Activated CD4-positive, alpha-beta T cell treated with anti-CD3 and anti-CD28 coated beads, Interleukin-2, amount 50 U/mL, for 48 hours (primary cell): ENCODE results near the gene PAQR3.

Source experiments
- DNase-seq, 2 experiments: peaks; one replicate each; pipeline ENCODE4 v3.0.0-alpha.2; 2020

PAQR3 gene

GRCh38 chr4:78938868-78939666, at the start of gene PAQR3:
PAQR3 (minus strand) TSS chr4:78939438; CDS start chr4:78939224, 214 bp downstream.
- DNase-seq: peak; percentile 82 to 85

- no peak for DNase-seq
Measured at GRCh38 chr4:78987683-78988082, 48.4 kb upstream of the PAQR3 start.

GRCh38 chr4:78984593-78984992, 45.4 kb upstream of the PAQR3 start:
- DNase-seq: no peak

GRCh38 chr4:78975865-78976264, 36.6 kb upstream of the PAQR3 start:
- no peak for DNase-seq

GRCh38 chr4:78971776-78972175, 32.5 kb upstream of the PAQR3 start:
- no peak for DNase-seq

GRCh38 chr4:78971326-78971725, 32.1 kb upstream of the PAQR3 start:
- DNase-seq: no peak

- no peak for DNase-seq
Measured at GRCh38 chr4:78962597-78963115, 23.4 kb upstream of the PAQR3 start.

- DNase-seq: no peak
Measured at GRCh38 chr4:78960926-78961325, 21.7 kb upstream of the PAQR3 start.

- no peak for DNase-seq
Measured at GRCh38 chr4:78956975-78957374, 17.7 kb upstream of the PAQR3 start.

- no peak for DNase-seq
Measured at GRCh38 chr4:78953769-78954666, 14.8 kb upstream of the PAQR3 start.

- DNase-seq: no peak
Measured at GRCh38 chr4:78953231-78953630, 14.0 kb upstream of the PAQR3 start.

- DNase-seq: peak in 1 of 2 experiments; percentile 23
Measured at GRCh38 chr4:78951862-78952472, 12.7 kb upstream of the PAQR3 start.

GRCh38 chr4:78949735-78950134, 10.5 kb upstream of the PAQR3 start:
- no peak for DNase-seq

GRCh38 chr4:78945651-78946179, 6.5 kb upstream of the PAQR3 start:
- DNase-seq: peak in 1 of 2 experiments; percentile 20

- no peak for DNase-seq
Measured at GRCh38 chr4:78944381-78944780, 5.1 kb upstream of the PAQR3 start.

GRCh38 chr4:78940752-78941151, 1.5 kb upstream of the PAQR3 start:
- no peak for DNase-seq

GRCh38 chr4:78939667-78940008, 400 bp upstream of the PAQR3 start:
- DNase-seq: no peak

GRCh38 chr4:78938474-78938867, 767 bp downstream of the PAQR3 start:
- DNase-seq: no peak

- no peak for DNase-seq
Measured at GRCh38 chr4:78937837-78938236, 1.4 kb downstream of the PAQR3 start.

GRCh38 chr4:78936989-78937388, 2.2 kb downstream of the PAQR3 start:
- DNase-seq: no peak

- DNase-seq: no peak
Measured at GRCh38 chr4:78930016-78930629, 9.1 kb downstream of the PAQR3 start.

GRCh38 chr4:78928835-78929234, 10.4 kb downstream of the PAQR3 start:
- DNase-seq: no peak

- no peak for DNase-seq
Measured at GRCh38 chr4:78926826-78927225, 12.4 kb downstream of the PAQR3 start.
